Measurements from ENCODE around the gene CLEC2L.

GRCh38 chr7:139571190-139571589 is 47.7 kb downstream of the CLEC2L start:
- TF ChIP-seq CTCF (conservative IDR thresholded peaks at IDR 0.05 in 1 of 2, IDR thresholded peaks at IDR 0.05 in 1 of 2; ENCODE audit: low read depth in 1 of 2, low read length in 2 of 2) = no peak
- no peak for TF ChIP-seq EZH2 (IDR thresholded peaks at IDR 0.05; ENCODE audit: low read length, missing control alignments)
